ENCODE measurements around the gene TMEM214. TPM values are rescaled to one million over a fixed set of nuclear protein-coding genes. Genes with fewer than 3 reads are reported as not detected.
"Not testable (repeated sequence)": the region's sequence is repeated elsewhere in the genome, so short reads cannot be mapped to it uniquely, and the experiment has no call there.

Gene TMEM214
- polyA plus RNA-seq, 1 donor from 2014 or later, result 10.3 TPM

DNA sequence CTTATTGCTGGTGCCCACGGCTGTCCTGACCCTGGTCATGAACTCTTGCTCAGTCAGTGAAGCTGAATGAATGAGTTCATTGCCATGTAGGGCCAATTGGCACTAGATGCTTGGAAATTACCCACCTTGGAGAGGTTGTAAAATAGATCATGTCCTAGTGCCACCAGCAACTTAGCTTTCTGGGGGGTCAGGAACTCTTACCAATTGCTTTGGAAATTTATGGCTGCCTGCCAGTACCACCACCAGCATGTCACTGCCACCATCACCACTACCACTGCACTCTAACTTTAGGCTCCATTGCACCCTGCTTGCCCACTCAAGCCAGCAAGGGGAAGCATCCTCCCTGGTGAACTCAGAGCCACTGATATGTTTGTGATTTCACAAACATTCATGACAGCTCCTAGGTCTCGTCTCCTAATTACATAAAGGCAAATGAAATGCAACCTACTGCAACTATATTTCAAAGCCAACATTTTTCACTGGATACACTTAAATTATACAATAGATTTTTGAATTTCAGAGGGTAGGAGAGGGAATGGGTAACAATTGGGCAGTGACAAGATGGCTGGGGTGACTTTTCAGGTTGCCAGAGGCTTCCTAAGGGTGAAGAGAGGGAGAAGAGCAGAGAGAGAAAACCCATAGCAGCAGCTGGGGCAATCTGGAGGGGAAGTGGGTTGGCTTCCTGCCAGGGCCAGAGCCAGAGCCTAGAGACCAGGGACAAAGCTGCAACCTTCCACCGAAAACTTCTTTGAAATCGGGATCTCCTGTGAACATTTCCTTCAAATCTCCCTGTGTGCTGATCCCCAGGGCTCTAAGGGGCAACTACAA lies 42.2 kb downstream of the TMEM214 start:
- no peak overlapping the region for H3K27ac ChIP-seq (ENCODE audit: low read length)
- no peaks in the 10 kb centered on the region for H3F3A ChIP-seq (ENCODE audit: insufficient read depth, low read length, poor library complexity, severe bottlenecking)
- H3K27me3 ChIP-seq (ENCODE audit: insufficient read depth, low read depth, low read length), result no peaks in the 10 kb centered on the region
- H3K9ac ChIP-seq (ENCODE audit: low read length), result no peak overlapping the region
- no peaks in the 10 kb centered on the region for H3K9me3 ChIP-seq (ENCODE audit: low read length)
- H3K36me3 ChIP-seq (ENCODE audit: insufficient read depth, low read length), result no peaks in the 10 kb centered on the region
- no peak overlapping the region for H2AFZ ChIP-seq (ENCODE audit: low read depth, low read length)
- H3K9me2 ChIP-seq (ENCODE audit: insufficient read depth, low read length), result no peaks in the 10 kb centered on the region
- H3K79me2 ChIP-seq (replicated peaks; ENCODE audit: insufficient read depth, low read length), result peaks cover 14% of the 10 kb centered on the region
- no peak overlapping the region for H3K4me3 ChIP-seq (ENCODE audit: low read length)
- TF ChIP-seq EP300 (conservative IDR thresholded peaks at IDR 0.05; ENCODE audit: poor library complexity, severe bottlenecking) (no peak), TAF1 (IDR thresholded peaks at IDR 0.05; ENCODE audit: low read depth) (no peak), MXI1 (conservative IDR thresholded peaks at IDR 0.05; ENCODE audit: poor library complexity, severe bottlenecking) (no peak), POLR2AphosphoS5 (IDR thresholded peaks at IDR 0.05) (no peak), EZH2 (IDR thresholded peaks at IDR 0.05; ENCODE audit: borderline replicate concordance, insufficient read depth, low read length, poor library complexity, severe bottlenecking) (no peak), RAD21 (conservative IDR thresholded peaks at IDR 0.05) (no peak), SMC3 (conservative IDR thresholded peaks at IDR 0.05; ENCODE audit: poor library complexity) (no peak)
- TF ChIP-seq, protein P1, sequence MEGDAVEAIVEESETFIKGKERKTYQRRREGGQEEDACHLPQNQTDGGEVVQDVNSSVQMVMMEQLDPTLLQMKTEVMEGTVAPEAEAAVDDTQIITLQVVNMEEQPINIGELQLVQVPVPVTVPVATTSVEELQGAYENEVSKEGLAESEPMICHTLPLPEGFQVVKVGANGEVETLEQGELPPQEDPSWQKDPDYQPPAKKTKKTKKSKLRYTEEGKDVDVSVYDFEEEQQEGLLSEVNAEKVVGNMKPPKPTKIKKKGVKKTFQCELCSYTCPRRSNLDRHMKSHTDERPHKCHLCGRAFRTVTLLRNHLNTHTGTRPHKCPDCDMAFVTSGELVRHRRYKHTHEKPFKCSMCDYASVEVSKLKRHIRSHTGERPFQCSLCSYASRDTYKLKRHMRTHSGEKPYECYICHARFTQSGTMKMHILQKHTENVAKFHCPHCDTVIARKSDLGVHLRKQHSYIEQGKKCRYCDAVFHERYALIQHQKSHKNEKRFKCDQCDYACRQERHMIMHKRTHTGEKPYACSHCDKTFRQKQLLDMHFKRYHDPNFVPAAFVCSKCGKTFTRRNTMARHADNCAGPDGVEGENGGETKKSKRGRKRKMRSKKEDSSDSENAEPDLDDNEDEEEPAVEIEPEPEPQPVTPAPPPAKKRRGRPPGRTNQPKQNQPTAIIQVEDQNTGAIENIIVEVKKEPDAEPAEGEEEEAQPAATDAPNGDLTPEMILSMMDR (IDR thresholded peaks at IDR 0.05; ENCODE audit: poor library complexity, severe bottlenecking), result no peak
- TF ChIP-seq, protein P2, sequence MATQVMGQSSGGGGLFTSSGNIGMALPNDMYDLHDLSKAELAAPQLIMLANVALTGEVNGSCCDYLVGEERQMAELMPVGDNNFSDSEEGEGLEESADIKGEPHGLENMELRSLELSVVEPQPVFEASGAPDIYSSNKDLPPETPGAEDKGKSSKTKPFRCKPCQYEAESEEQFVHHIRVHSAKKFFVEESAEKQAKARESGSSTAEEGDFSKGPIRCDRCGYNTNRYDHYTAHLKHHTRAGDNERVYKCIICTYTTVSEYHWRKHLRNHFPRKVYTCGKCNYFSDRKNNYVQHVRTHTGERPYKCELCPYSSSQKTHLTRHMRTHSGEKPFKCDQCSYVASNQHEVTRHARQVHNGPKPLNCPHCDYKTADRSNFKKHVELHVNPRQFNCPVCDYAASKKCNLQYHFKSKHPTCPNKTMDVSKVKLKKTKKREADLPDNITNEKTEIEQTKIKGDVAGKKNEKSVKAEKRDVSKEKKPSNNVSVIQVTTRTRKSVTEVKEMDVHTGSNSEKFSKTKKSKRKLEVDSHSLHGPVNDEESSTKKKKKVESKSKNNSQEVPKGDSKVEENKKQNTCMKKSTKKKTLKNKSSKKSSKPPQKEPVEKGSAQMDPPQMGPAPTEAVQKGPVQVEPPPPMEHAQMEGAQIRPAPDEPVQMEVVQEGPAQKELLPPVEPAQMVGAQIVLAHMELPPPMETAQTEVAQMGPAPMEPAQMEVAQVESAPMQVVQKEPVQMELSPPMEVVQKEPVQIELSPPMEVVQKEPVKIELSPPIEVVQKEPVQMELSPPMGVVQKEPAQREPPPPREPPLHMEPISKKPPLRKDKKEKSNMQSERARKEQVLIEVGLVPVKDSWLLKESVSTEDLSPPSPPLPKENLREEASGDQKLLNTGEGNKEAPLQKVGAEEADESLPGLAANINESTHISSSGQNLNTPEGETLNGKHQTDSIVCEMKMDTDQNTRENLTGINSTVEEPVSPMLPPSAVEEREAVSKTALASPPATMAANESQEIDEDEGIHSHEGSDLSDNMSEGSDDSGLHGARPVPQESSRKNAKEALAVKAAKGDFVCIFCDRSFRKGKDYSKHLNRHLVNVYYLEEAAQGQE (IDR thresholded peaks at IDR 0.05; ENCODE audit: borderline replicate concordance), result no peak
- no peaks in the 10 kb centered on the region for H4K20me1 ChIP-seq (ENCODE audit: insufficient read depth)
- no peak overlapping the region for H3K4me2 ChIP-seq (ENCODE audit: low read length)

DNA sequence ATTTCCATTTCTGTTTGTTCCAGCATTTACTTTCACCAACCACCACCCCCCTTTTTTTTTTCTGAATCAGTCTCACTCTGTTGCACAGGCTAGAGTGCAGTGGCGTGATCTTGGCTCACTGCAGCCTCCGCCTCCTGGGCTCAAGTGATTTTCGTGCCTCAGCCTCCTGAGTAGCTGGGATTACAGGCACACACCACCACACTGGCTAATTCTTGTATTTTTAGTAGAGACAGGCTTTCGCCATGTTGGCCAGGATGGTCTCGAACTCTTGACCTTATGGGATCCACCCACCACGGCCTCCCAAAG lies 42.8 kb downstream of the TMEM214 start:
- H3K9ac ChIP-seq (ENCODE audit: low read length); H3K9me2 ChIP-seq (ENCODE audit: insufficient read depth, low read length); H3K9me3 ChIP-seq (ENCODE audit: low read length); H3K4me3 ChIP-seq (ENCODE audit: low read length); H3F3A ChIP-seq (ENCODE audit: insufficient read depth, low read length, poor library complexity, severe bottlenecking); H3K36me3 ChIP-seq (ENCODE audit: insufficient read depth, low read length); H4K20me1 ChIP-seq (ENCODE audit: insufficient read depth); H3K27me3 ChIP-seq (ENCODE audit: insufficient read depth, low read depth, low read length); H3K27ac ChIP-seq (ENCODE audit: low read length); H3K4me2 ChIP-seq (ENCODE audit: low read length); H2AFZ ChIP-seq (ENCODE audit: low read depth, low read length); H3K79me2 ChIP-seq (replicated peaks; ENCODE audit: insufficient read depth, low read length): not testable (repeated sequence)
